IPS-18a (cell line): Measurements from ENCODE around the gene EIF4E2.

Experiments used
- H3K27ac ChIP-seq: one replicate; pipeline ENCODE4 v1.5.1; 2013; ENCODE audit warnings: low read length
- H3K27me3 ChIP-seq: one replicate; pipeline ENCODE4 v1.6.1; 2013; ENCODE audit warnings: mild to moderate bottlenecking, low read length; ENCODE audit not compliant: control insufficient read depth, insufficient read depth
- H3K36me3 ChIP-seq: one replicate; pipeline ENCODE4 v1.6.1; 2013; ENCODE audit warnings: low read depth, low read length; ENCODE audit not compliant: control insufficient read depth
- H3K4me1 ChIP-seq: one replicate; pipeline ENCODE4 v1.6.1; 2013; ENCODE audit warnings: low read depth, low read length; ENCODE audit not compliant: control insufficient read depth
- H3K4me3 ChIP-seq: one replicate; pipeline ENCODE4 v1.5.1; 2013; ENCODE audit warnings: low read length
- H3K9ac ChIP-seq: one replicate; pipeline ENCODE4 v1.6.1; 2013; ENCODE audit warnings: mild to moderate bottlenecking, low read length, moderate library complexity
- H3K9me3 ChIP-seq: one replicate; pipeline ENCODE4 v1.6.1; 2013; ENCODE audit warnings: low read depth, low read length; ENCODE audit not compliant: control insufficient read depth

EIF4E2 gene

DNA sequence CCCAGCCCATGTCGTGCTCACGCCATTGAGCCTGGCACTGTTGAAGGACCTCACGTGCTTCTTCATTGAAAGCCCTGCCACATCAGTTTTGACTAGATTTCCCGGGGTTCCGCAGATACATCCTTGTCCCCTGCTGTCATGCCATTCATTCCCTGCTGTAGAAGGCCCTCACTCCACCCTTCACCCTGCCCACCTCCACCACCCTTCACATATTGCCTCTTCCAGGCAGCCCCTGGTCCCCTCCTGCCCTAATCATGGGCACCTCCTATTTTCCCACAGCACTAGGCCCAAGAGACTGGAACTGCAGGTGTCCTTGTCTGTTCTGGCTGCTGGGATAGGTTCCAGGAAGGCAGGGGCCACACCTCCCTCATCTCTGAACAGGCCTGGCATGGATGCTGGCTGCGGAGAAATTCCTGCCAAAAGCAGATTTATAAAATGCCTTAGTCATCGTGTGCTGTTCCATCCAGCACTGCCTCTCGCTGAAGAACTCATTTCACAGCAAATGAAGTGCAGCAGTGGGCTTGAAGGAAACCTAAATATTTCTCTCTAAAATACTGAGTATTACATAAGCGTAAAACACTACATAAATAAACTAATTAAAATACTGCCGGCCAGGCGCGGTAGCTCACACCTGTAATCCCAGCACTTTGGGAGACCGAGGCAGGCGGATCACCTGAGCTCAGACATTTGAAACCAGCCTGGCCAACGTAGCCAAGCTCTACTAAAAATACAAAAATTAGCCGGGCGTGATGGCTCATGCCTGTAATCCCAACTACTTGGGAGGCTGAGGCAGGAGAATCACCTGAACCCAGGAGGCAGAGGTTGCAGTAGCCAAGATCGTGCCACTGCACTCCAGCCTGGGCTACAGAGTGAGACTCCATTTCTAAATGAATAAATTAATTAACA is 38.4 kb downstream of the EIF4E2 start:
- H3K9ac ChIP-seq, result no peak overlapping the region
- H3K27ac ChIP-seq, result no peak overlapping the region

DNA sequence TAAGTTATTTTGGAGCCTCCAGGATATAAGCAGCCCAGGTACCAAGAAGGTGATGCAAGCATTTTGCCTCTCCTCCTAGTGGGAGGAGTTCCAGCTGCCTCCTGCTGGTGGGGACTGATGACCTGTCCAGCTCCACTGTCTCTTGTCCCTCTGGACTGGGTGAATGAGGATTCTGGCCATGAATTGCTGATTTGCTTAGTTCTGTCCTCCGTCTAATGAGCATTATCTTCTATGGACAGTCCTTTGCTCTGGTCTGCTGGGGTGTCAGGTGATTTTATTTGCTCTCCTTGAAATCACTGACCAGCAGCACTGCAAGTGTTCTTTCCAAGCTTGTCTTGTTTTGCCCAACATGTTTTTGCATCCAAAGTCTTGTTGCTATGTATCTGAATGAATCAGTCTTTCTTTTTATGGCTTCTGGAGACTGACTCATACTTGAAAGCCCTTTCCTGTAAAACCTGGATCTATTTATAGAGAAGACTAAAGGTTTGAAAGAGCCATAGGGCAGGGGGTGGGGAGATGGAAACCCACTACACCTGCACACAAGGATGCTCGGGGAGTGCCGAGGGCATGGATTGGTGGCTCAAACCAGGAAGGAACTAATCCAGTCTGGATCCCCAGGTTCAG is 42.4 kb downstream of the EIF4E2 start:
- no peaks in the 10 kb centered on the region for H3K27me3 ChIP-seq
- no peaks in the 10 kb centered on the region for H3K9me3 ChIP-seq
- no peak overlapping the region for H3K9ac ChIP-seq
- peaks cover 4% of the 10 kb centered on the region for H3K4me1 ChIP-seq
- no peak overlapping the region for H3K4me3 ChIP-seq
- H3K27ac ChIP-seq, result no peak overlapping the region
- H3K36me3 ChIP-seq, result no peaks in the 10 kb centered on the region

More for the DNA sequence above, 38.4 kb downstream of the EIF4E2 start:
- H3K4me1 ChIP-seq, result peaks cover 4% of the 10 kb centered on the region
- H3K27me3 ChIP-seq, result no peaks in the 10 kb centered on the region
- H3K36me3 ChIP-seq, result no peaks in the 10 kb centered on the region
- H3K4me3 ChIP-seq, result no peak overlapping the region
- H3K9me3 ChIP-seq, result no peaks in the 10 kb centered on the region

DNA sequence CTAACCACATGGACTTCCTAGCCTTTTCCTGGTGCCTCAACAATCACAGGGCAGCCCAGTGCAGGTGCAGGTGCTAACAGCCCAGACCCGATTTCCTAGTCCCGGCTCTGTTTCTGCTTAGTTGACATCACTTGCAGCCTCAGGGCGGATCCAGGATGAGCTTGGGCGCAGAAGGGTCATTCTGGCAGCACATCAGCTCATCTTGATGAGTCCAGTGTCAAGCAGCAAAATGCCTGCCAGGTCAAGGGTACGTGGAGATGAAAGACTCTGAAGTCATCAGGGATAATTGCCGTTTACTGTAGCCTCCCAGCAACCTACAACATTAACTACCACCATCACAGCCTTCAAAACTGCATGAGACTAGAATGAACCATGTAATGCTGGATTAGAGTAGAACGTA is 43.5 kb downstream of the EIF4E2 start:
- H3K27ac ChIP-seq, result no peak overlapping the region
- H3K9me3 ChIP-seq, result no peaks in the 10 kb centered on the region
- H3K27me3 ChIP-seq, result no peaks in the 10 kb centered on the region
- no peaks in the 10 kb centered on the region for H3K36me3 ChIP-seq
- no peak overlapping the region for H3K4me3 ChIP-seq
- no peak overlapping the region for H3K9ac ChIP-seq
- peaks cover 4% of the 10 kb centered on the region for H3K4me1 ChIP-seq

DNA sequence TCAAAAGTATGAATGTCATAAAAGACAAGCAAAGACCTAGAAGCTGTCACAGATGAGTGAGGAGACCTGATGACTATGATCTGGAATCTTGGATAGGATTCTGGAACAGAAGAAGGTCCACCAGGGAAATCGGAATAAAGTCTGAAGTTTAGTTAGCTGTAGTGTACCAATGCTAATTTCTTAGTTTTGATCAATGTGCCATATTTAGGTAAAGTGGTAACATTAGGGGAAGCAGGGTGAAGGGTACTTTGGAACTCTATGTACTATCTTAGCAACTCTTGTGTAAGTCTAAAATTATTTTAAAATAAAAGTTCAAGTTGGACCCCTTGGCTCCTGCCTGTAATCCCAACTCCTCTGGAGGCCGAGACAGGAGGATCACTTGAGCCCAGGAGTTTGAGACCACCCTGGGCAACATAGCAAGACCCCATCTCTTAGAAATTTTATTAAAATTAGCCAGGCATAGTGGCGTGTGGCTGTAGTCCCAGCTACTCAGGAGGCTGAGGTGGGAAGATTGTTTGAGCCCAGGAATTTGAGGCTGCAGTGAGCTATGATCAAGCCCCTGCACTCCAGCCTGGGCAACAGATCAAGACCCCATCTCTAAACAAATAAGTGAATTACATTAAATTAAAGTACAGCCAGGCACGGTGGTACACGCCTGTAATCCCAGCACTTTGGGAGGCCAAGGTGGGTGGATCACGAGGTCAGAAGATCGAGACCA is 47.0 kb downstream of the EIF4E2 start:
- H3K9ac ChIP-seq, result no peak overlapping the region
- H3K27ac ChIP-seq, result no peak overlapping the region
- H3K27me3 ChIP-seq, result no peaks in the 10 kb centered on the region
- H3K4me3 ChIP-seq, result no peak overlapping the region
- H3K9me3 ChIP-seq, result no peaks in the 10 kb centered on the region
- H3K4me1 ChIP-seq, result no peaks in the 10 kb centered on the region
- no peaks in the 10 kb centered on the region for H3K36me3 ChIP-seq

DNA sequence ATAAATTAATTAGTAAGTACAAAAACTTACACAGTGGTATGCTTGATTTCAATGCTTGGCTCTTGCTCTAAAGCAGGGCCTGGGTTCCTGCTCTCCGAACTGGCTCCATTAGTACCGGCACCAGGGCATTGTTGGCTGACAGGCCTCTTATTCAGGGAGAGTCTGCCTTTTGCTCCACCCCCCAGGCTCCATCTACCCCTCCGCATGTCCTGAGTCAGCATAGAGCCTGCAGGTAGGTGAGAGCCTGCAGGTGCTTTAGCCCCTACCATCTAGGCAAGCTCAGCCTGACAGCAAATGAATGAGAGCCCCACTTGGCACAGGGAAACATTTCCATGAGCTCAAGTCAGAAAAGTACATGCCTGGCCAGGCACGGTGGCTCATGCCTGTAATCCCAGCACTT is 47.8 kb downstream of the EIF4E2 start:
- Histone ChIP-seq H3K9ac (no peak overlapping the region), H3K4me3 (no peak overlapping the region), H3K9me3 (no peaks in the 10 kb centered on the region), H3K4me1 (no peaks in the 10 kb centered on the region), H3K27me3 (no peaks in the 10 kb centered on the region), H3K27ac (no peak overlapping the region), H3K36me3 (no peaks in the 10 kb centered on the region)

DNA sequence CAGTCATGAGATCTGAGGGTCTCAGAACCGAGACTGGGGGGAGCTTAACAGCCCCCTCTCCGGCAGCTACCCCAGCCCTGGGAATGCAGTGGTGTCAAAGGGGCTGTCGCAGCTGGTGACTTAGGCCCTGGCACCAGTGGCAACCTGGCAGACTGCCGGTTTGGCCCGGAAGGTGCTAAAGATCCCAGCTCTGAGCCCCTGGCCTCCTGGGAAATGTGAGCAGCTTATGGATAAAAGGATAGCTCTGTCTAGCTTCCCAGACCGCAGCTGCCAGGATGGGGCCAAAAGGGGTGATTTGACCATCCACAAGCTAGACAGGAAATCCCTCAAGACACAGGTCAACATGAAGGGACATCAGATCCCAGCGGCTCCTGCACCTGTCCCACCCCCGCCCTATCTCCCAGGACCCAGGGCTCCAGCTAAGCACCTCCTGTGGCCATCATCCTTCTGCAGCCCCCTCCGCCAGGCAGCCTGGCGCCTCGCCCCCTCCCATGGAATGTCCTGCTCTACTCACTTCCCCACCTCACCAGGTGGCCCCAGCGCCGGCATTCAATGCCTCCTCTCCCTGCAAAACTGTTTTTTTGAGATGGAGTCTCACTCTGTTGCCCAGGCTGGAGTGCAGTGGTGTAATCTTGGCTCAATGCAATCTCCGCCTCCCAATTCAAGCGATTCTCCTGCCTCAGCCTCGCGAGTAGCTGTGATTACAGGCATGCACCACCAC is 49.7 kb downstream of the EIF4E2 start:
- Histone ChIP-seq H3K4me3 (no peak overlapping the region), H3K4me1 (no peaks in the 10 kb centered on the region), H3K9ac (no peak overlapping the region), H3K27ac (no peak overlapping the region), H3K36me3 (no peaks in the 10 kb centered on the region), H3K27me3 (no peaks in the 10 kb centered on the region), H3K9me3 (no peaks in the 10 kb centered on the region)

DNA sequence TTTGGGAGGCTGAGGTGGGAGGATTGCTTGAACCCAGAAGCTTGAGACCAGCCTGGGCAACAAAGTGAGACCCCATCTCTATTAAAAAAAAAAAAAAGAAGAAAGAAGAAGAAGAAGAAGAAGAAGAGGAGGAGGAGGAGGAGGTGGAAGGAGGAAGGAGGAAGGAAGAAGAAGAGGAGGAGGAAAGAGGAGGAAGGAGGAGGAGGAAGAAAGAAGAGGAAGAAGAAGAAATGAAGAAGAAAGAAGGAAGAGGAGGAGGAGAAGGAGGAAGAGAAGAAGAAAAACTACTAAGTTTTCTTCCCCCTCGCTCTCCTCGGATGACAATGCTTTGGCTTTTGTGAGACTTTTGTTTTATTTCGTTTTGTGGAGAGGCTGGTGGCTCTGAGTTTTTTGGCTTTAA is 52.8 kb downstream of the EIF4E2 start:
- Histone ChIP-seq H3K9ac (no peak overlapping the region), H3K27ac (no peak overlapping the region), H3K4me3 (no peak overlapping the region), H3K9me3 (no peaks in the 10 kb centered on the region), H3K27me3 (no peaks in the 10 kb centered on the region), H3K36me3 (no peaks in the 10 kb centered on the region), H3K4me1 (no peaks in the 10 kb centered on the region)

DNA sequence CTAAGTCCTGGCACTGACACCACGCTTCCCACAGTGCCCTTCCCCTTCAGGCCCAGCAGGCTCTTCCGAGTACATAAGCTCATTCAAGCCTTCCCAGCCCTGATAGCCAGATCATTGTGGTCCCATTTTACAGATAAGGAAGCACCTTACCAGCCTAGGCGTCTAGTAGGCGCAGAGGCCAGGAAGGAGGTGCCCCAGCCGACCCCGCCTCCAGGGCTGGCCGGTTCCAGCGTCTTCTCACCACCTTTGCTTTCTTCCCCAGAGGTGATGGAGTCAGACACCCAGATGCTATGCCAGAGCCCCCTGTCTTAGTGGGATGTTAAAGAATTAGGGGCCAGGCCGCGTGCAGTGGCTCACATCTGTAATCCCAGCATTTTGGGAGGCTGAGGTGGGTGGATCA is 54.0 kb downstream of the EIF4E2 start:
- no peak overlapping the region for H3K27ac ChIP-seq
- no peaks in the 10 kb centered on the region for H3K36me3 ChIP-seq
- H3K4me3 ChIP-seq, result no peak overlapping the region
- H3K9ac ChIP-seq, result no peak overlapping the region
- no peaks in the 10 kb centered on the region for H3K4me1 ChIP-seq
- no peaks in the 10 kb centered on the region for H3K27me3 ChIP-seq
- H3K9me3 ChIP-seq, result no peaks in the 10 kb centered on the region

DNA sequence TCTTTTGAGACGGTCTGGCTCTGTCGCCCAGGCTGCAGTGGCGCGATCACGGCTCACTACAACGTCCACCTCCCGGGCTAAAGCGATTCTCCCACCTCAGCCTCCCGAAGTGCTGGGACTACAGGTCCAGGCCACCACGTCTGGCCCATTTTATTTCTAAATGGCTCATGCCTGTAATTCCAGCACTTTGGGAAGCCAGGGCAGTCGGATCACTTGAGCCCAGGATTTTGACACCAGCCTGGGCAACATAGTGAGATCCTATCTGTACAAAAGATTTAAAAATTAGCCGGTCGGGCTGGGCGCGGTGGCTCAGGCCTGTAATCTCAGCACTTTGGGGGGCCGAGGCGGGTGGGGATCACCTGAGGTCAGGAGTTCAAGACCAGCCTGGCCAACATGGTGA is 56.5 kb downstream of the EIF4E2 start:
- H3K4me3 ChIP-seq, result no peak overlapping the region

DNA sequence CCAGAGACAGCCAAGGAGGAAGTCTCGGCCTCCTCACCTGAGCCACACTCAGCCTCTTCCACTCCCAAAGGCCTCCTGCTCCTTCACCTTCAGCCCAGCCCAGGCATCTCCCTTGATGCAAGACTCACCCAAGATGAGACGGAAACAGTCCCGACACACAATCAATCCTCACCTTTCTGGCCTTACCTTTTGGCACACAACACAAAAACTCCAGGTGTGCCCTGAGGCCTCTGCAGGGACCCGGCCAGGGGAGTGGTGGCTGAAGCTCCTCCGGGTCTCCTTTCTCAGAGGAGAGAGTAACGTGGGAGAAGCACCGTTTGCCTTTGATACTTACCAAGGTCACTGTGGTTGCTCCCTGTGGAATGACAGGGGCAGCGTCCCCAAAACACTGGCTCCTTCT is 59.1 kb downstream of the EIF4E2 start:
- H3K27ac ChIP-seq, result no peak overlapping the region
- no peaks in the 10 kb centered on the region for H3K4me1 ChIP-seq
- no peaks in the 10 kb centered on the region for H3K27me3 ChIP-seq
- H3K4me3 ChIP-seq, result no peak overlapping the region
- no peaks in the 10 kb centered on the region for H3K36me3 ChIP-seq
- no peaks in the 10 kb centered on the region for H3K9me3 ChIP-seq
- H3K9ac ChIP-seq, result no peak overlapping the region

More for the DNA sequence above, 56.5 kb downstream of the EIF4E2 start:
- Histone ChIP-seq H3K9ac (no peak overlapping the region), H3K9me3 (no peaks in the 10 kb centered on the region), H3K36me3 (no peaks in the 10 kb centered on the region), H3K4me1 (no peaks in the 10 kb centered on the region), H3K27me3 (no peaks in the 10 kb centered on the region), H3K27ac (no peak overlapping the region)

DNA sequence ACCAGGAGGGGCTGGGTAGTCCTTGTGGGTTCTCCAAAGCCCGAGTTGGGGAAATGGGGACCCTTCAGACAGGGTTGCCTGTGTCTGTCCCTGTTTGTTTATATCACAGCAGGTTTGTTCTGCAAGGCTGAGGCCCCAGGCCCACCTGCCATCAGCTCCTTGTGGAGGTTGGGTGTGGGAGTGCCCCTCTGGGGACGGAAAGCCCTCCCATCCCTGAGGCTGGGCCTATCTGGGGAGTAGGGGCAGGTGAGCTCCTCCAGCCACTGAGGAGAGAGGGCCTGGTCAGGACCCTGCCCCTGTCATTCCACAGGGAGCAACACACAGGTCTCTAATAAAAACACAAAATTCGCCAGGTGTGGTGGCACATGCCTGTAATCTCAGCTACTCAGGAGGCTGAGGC is 59.6 kb downstream of the EIF4E2 start:
- no peaks in the 10 kb centered on the region for H3K4me1 ChIP-seq
- no peaks in the 10 kb centered on the region for H3K36me3 ChIP-seq
- no peaks in the 10 kb centered on the region for H3K9me3 ChIP-seq
- H3K27me3 ChIP-seq, result no peaks in the 10 kb centered on the region
- no peak overlapping the region for H3K9ac ChIP-seq
- no peak overlapping the region for H3K27ac ChIP-seq
- H3K4me3 ChIP-seq, result no peak overlapping the region
